OCI-LY3 (cell line): Measurements from ENCODE around the gene METTL1.

Source experiments
- H2AFZ ChIP-seq: fragments of 200-600, 300-600 bp; shearing (Covaris generic); 2 replicates; pipeline ENCODE4 v1.6.0; 2014; ENCODE audit warnings: antibody characterized with exemption, low read depth, low read length
- H3K27ac ChIP-seq: fragments of 200-600, 300-600 bp; sonication (generic); 2 replicates; pipeline ENCODE4 v1.5.1; 2014; ENCODE audit warnings: mild to moderate bottlenecking, low read length, moderate library complexity, mixed read lengths
- H3K27me3 ChIP-seq: fragments of 200-600, 300-600 bp; sonication (generic); 2 replicates; pipeline ENCODE4 v1.6.1; 2014; ENCODE audit warnings: low read depth, low read length, mixed read lengths
- H3K36me3 ChIP-seq: fragments of 200-600, 300-600 bp; sonication (generic); replicated peaks from 2 replicates; pipeline ENCODE3; 2014; ENCODE audit warnings: low read depth, low read length, mixed read lengths
- H3K4me1 ChIP-seq: fragments of 300-600, 200-600 bp; sonication (generic); 2 replicates; pipeline ENCODE4 v1.6.1; 2014; ENCODE audit warnings: low read length, mixed read lengths
- H3K4me2 ChIP-seq: fragments of 200-600, 300-600 bp; sonication (generic); 2 replicates; pipeline ENCODE4 v1.6.1; 2014; ENCODE audit warnings: low read length, mixed read lengths
- H3K4me3 ChIP-seq: fragments of 300-600, 200-600 bp; sonication (generic); 2 replicates; pipeline ENCODE4 v1.5.1; 2014; ENCODE audit warnings: antibody characterized with exemption, mild to moderate bottlenecking, low read length, moderate library complexity
- H3K79me2 ChIP-seq: fragments of 300-600, 200-600 bp; shearing (Covaris generic); 2 replicates; pipeline ENCODE4 v1.6.1; 2014; ENCODE audit warnings: mild to moderate bottlenecking, low read length, mixed read lengths
- H3K9ac ChIP-seq: fragments of 300-600, 200-600 bp; shearing (Covaris generic); 2 replicates; pipeline ENCODE4 v1.6.0; 2014; ENCODE audit warnings: mild to moderate bottlenecking, low read length, moderate library complexity
- H3K9me3 ChIP-seq: fragments of 200-600, 300-600 bp; shearing (Covaris generic); 2 replicates; pipeline ENCODE4 v1.6.1; 2014; ENCODE audit warnings: low read length, mixed read lengths; ENCODE audit not compliant: insufficient read depth
- H4K20me1 ChIP-seq: fragments of 200-600, 300-600 bp; sonication (generic); 2 replicates; pipeline ENCODE4 v1.6.1; 2016; ENCODE audit warnings: low read length, mixed read lengths; ENCODE audit not compliant: insufficient read depth
- CTCF ChIP-seq: fragments of 200-600, 300-600 bp; sonication (generic); IDR thresholded peaks from 2 replicates; pipeline ENCODE4 v1.5.1; 2014; ENCODE audit warnings: antibody characterized with exemption, low read length, low read depth
- EZH2phosphoT487 ChIP-seq: fragments of 200-600 bp; shearing (Covaris generic); IDR thresholded peaks from 2 replicates; pipeline ENCODE4 v1.6.1; 2018; ENCODE audit warnings: antibody characterized with exemption, mixed run types, low read depth

METTL1 gene

GRCh38 chr12:57737467-57738460, 34.1 kb downstream of the METTL1 start:
- H3K36me3 ChIP-seq = no peaks in the 10 kb centered on the region
- no peak overlapping the region for H3K9ac ChIP-seq
- no peaks in the 10 kb centered on the region for H3K9me3 ChIP-seq
- peaks cover 13% of the 10 kb centered on the region; the same call in 1 of the 2 replicates for H3K79me2 ChIP-seq
- no peak overlapping the region for H3K4me2 ChIP-seq
- no peak overlapping the region for H3K27ac ChIP-seq
- no peaks in the 10 kb centered on the region for H3K27me3 ChIP-seq
- no peak overlapping the region for H2AFZ ChIP-seq
- no peaks in the 10 kb centered on the region for H4K20me1 ChIP-seq
- TF ChIP-seq CTCF (no peak), EZH2phosphoT487 (no peak)
- H3K4me3 ChIP-seq = no peak overlapping the region
- H3K4me1 ChIP-seq = peaks cover 15% of the 10 kb centered on the region

- Histone ChIP-seq H3K4me2 (no peak overlapping the region), H3K9me3 (no peaks in the 10 kb centered on the region), H3K9ac (no peak overlapping the region), H2AFZ (no peak overlapping the region), H3K79me2 (peaks cover 13% of the 10 kb centered on the region; the same call in 1 of the 2 replicates), H3K4me1 (peaks cover 10% of the 10 kb centered on the region), H3K27me3 (no peaks in the 10 kb centered on the region), H3K36me3 (no peaks in the 10 kb centered on the region), H3K27ac (no peak overlapping the region), H4K20me1 (no peaks in the 10 kb centered on the region), H3K4me3 (no peak overlapping the region)
- TF ChIP-seq CTCF (no peak), EZH2phosphoT487 (no peak)
These were observed 35.0 kb downstream of the METTL1 start for GRCh38 chr12:57736741-57737466.

GRCh38 chr12:57735952-57736740, 35.8 kb downstream of the METTL1 start:
- peaks cover 6% of the 10 kb centered on the region for H3K4me1 ChIP-seq
- no peak overlapping the region for H3K4me3 ChIP-seq
- no peak overlapping the region for H3K27ac ChIP-seq
- peaks cover 3% of the 10 kb centered on the region for H3K36me3 ChIP-seq
- no peaks in the 10 kb centered on the region for H4K20me1 ChIP-seq
- no peak overlapping the region for H3K9ac ChIP-seq
- H3K9me3 ChIP-seq = no peaks in the 10 kb centered on the region
- H3K27me3 ChIP-seq = no peaks in the 10 kb centered on the region
- H2AFZ ChIP-seq = no peak overlapping the region
- 0 out of 2 replicates have a peak, but pooled peaks cover 5% of the 10 kb centered on the region for H3K79me2 ChIP-seq
- no peak overlapping the region for H3K4me2 ChIP-seq
- TF ChIP-seq CTCF (no peak), EZH2phosphoT487 (no peak)
